H4 (cell line): ENCODE measurements around the gene OR2V2. TPM values are rescaled to one million over a fixed set of nuclear protein-coding genes. Genes with fewer than 3 reads are reported as not detected.
"Not testable (repeated sequence)": the region's sequence is repeated elsewhere in the genome, so short reads cannot be mapped to it uniquely, and the experiment has no call there.

Source experiments
- DNase-seq: peaks from one replicate; pipeline ENCODE4 v3.0.0-alpha.2; 2015; ENCODE audit warnings: low spot score
- total RNA-seq: library from RNA; depleted of rRNA; stranded (reverse); fragments of >200 nt; shearing (Covaris generic); gene quantifications from 2 replicates; pipeline ENCODE4 v1.2.3, GENCODE V29; 2014; rRNA removed

The OR2V2 gene, protein sequence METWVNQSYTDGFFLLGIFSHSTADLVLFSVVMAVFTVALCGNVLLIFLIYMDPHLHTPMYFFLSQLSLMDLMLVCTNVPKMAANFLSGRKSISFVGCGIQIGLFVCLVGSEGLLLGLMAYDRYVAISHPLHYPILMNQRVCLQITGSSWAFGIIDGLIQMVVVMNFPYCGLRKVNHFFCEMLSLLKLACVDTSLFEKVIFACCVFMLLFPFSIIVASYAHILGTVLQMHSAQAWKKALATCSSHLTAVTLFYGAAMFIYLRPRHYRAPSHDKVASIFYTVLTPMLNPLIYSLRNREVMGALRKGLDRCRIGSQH
- not detected in 2 replicates for total RNA-seq

DNA sequence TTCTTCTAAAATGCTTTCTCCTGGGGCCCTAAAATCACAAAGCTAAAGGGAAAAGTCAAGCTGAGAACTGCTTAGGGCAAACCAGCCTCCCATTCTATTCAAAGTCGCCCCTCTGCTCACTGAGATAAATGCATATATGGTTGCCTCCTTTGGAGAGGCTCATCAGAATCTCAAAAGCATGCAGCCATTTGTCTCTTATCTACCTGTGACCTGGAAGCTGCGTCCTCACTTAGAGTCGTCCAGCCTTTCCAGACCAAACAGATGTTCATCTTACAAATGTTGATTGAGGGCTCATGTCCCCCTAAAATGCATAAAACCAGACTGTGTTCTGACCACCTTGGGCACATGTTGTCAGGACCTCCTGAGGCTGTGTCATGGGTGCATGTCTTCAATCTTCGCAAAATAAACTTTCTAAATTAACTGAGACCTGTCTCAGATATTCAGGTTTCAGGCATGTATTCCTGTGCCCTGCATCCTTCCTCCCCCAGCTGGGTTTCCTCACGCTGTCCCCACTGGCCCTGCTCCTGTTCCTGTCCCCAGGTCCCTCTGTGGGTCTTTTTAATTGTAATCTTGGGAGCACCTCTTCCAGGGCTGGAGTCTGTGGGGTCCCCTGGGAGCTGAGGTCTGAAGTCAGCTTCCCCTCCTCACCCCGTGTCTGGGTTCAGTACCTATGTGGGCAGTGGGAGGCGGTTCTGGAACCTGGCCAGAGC is at the start of gene OR2V2:
TSS of gene OR2V2 (plus strand) at position 660 of the 710 bp plus-strand sequence. CDS start 7,357 bp downstream, outside the sequence.
- DNase-seq: not testable (repeated sequence)

DNA sequence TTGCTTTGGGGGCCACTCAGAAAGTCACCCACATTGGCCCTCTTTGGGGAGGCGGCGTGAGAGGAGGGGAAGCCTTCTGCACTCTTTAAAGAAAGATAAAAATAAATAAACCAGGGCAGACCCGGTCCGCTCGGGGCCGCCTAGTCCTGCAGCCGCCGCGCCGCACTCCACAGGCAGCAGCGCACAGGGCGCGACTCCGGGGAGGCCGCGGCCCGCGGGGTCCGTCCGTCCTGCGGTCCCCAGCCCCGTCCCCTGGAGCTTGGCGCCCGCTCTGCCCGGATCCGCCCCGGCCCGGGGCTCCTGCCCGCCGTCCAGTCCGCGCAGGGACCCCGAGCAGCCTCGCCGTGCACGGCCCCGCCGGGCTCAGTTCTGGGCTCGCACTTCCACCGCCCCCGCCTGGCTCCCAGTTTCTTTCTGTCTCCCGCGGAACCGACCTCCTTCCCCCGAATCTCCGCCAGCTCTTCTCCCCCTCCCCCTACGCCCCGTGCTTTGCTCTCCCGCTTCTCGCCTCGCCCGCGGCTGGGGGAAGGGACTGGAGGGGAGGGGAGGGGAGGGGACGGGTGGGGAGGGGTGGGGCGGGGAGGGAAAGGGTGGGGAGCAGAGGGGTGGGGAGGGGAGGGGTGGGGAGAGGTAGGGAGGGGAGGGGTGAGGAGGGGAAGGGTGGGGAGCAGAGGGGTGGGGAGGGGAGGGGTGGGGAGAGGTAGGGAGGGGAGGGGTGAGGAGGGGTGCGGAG is 49.5 kb upstream of the OR2V2 start:
- not testable (repeated sequence) for DNase-seq

- no peak for DNase-seq
Measured at GRCh38 chr5:181098762-181099601, 48.4 kb upstream of the OR2V2 start.

- no peak for DNase-seq
Measured at GRCh38 chr5:181099602-181100086, 47.7 kb upstream of the OR2V2 start.

DNA sequence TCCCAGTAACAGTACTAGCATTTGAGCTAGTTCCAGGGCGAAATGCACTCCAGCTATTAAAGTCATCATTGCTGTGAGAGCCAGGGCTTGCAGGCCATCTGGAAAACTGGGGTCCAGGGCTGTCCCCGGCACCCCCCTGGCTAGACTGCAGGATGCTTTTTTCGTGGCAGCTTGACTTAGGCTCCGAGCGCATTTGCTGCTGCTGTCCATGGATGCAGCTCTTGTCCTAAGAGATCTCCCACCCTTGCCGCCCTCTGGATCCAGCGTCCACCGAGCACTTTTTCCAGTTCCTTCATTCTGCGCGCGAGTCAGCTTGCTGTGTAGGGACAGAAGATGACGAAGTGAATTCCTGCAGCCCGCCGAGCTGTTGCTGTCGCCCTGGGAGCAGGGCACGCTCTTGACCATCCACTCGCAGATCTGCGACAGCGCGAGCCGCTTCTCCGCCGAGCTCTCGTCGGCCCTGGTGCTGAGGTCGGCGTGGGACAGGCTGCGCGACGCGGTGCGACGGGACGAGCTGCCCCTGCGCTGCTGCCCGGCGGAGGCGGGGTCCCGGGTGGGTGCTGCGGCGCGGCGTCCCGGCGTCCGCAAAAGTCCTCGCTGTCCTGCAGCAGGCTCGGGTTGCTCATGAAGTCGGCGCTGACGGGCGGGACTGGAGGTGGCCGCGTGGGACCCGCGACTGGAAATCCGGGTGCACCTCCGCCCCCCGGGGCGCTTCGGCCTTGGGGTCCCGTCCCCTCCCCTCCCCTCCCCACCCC is 47.1 kb upstream of the OR2V2 start:
- DNase-seq: no peak

DNA sequence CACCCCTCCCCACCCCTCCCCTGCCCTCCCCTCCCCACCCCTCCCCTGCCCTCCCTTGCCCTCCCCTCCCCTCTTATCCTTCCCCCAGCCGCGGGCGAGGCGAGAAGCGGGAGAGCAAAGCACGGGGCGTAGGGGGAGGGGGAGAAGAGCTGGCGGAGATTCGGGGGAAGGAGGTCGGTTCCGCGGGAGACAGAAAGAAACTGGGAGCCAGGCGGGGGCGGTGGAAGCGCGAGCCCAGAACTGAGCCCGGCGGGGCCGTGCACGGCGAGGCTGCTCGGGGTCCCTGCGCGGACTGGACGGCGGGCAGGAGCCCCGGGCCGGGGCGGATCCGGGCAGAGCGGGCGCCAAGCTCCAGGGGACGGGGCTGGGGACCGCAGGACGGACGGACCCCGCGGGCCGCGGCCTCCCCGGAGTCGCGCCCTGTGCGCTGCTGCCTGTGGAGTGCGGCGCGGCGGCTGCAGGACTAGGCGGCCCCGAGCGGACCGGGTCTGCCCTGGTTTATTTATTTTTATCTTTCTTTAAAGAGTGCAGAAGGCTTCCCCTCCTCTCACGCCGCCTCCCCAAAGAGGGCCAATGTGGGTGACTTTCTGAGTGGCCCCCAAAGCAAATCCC is 46.2 kb upstream of the OR2V2 start:
- not testable (repeated sequence) for DNase-seq

GRCh38 chr5:181101930-181102674 is 45.3 kb upstream of the OR2V2 start:
- DNase-seq: not testable (repeated sequence)

- not testable (repeated sequence) for DNase-seq
Measured at GRCh38 chr5:181104259-181104568, 43.2 kb upstream of the OR2V2 start.

DNA sequence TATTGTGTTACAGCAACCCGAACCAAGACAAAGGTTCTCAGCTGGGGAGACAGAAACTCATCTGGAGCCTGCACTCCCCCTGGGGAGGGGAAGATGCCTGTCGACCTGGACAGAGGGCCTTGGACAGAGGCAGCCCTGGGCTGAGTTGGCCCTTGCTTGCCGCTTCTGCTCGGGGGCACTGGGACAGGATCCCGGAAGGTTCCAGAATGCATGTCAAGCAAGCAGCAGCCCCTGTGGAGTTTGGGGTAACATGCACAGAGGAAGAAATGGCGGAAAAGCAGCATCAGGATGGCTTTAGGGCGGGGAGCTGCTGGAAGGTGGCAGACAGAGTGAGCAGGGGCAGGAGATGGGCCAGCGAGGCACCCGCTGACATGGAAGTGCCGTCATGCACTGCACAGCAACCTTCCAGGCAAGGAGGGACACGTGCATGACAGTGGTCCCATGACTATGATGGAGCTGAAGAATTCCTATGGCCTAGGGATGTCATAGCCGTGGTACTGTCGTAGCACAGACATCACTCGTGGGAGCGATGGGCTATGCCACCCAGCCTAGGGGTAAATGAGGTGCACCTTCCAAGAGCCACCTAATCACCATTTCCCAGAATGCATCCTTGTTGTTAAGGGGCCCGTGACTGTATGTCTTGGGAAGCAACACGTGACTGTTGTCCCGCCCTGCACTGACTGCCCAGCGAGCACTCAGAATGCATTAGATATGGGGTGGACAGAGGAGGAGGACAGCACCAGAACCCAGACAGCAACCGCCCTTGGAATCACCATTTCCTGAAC is 42.6 kb upstream of the OR2V2 start:
- DNase-seq: not testable (repeated sequence)

DNA sequence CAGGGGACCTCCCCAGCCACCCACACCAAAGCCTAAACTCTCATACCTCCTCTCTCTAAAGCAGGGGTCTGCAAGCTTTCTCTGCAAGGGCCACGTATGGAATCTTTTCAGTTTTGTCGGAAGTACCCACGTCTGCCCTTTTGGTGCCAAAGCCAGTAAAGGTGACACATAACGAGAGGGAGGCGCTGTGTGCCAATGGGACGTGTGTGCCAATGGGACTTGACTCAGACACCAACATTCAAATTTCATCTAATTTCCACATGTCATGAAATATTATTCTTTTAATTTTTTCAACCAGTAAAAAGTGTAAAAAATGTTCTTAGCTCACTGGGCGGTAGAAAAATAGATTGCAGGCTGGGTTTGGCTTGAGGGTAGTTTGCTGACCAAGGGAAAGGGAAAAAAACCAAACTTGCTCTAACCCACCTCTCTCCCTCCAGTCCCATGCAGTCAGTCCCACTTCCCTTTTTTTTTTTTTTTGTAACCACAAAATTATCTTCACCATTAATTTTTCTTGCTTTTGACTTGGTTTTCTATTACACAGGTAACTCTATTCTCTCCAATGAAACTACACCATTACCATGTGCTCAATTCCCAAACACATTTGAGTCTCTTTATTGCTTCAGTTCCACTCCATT is 41.9 kb upstream of the OR2V2 start:
- DNase-seq: no peak

DNA sequence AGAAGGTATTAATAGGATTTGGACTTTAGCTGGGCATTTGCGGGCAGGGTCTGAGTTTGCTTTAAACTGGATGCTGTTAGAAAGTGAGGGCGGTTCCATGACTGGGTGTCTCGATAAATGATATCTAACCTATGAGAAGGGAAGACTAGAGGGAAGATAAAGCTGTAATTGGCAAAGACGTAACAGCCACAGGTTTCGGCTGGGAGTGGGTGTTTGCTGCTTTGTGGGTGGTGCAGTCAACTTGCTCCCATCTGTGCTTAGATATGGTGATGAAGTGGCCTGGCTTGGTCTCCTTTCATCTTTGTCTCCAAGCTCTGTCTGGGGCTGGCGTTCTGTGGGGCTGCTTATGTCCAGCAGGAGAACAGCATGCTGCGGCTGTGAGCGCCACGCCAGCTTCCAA is 39.7 kb upstream of the OR2V2 start:
- no peak for DNase-seq

GRCh38 chr5:181108578-181109165 is 38.7 kb upstream of the OR2V2 start:
- no peak for DNase-seq

DNA sequence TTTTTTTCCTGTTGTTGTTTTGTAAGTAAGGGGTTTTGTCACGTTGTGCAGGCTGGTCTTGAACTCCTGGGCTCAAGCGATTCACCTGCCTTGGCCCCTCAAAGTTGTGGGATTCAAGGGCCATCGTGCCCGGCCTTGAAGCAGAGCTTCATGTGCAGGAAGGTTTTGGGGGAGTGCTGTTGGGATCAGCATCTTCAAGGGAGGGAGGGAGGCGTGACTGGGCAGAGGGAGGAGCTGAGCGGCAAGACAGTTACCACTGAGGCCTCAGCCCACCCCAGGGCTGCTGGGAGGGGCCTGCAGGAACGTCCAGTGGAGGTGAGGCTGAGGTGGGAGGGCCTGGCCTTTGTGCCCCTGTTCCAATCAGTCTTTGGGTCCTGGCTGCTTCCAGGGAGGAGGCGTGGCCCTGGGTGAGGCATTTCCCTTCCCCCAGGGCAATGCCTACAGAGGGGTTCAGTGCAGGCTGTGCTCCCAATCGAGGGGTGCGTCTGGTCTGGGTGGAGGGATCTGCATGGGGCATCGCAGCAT is 37.8 kb upstream of the OR2V2 start:
- no peak for DNase-seq

- DNase-seq: no peak
Measured at GRCh38 chr5:181111010-181111409, 36.4 kb upstream of the OR2V2 start.

- DNase-seq: no peak
Measured at GRCh38 chr5:181112476-181112875, 34.9 kb upstream of the OR2V2 start.

- DNase-seq: not testable (repeated sequence)
Measured at GRCh38 chr5:181113572-181113971, 33.8 kb upstream of the OR2V2 start.

DNA sequence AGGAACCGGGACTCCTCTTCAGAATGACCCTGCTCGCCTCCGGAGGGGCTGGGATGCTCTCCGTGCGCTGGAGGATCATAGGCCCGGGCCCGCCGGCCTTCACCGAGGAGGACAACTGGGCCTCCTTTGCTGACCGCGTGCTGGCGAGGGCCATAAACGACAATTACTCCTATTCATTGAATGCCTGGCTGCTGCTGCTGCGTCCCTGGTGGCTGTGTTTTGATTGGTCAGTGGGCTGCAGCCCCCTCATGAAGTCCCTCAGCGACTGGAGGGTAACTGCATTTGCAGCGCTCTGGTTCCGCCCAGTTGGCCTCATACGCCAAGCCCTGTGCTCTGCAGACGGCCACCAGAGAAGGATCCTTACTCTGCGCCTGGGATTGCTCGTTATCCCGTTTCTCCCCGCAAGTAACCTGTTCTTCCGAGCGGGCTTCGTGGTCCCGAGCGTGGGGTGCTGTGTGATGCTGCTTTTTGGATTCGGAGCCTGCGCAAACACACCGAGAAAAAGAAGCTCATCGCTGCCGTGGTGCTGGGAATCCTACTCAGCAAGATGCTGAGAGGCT is 33.0 kb upstream of the OR2V2 start:
- DNase-seq: no peak
